HG03354 (cell line): ENCODE measurements around the gene CASP8AP2.
A peak's percentile ranks its signal among the peaks of the same experiment; 100 is the strongest.
"Not testable (repeated sequence)": the region's sequence is repeated elsewhere in the genome, so short reads cannot be mapped to it uniquely, and the experiment has no call there.

Experiments used
- ATAC-seq: cut with Tn5 transposase; IDR thresholded peaks from one replicate; pipeline ENCODE4 v1.9.1; 2021; ENCODE audit warnings: mild to moderate bottlenecking; ENCODE audit not compliant: unreplicated experiment, poor library complexity, severe bottlenecking

The CASP8AP2 gene

DNA sequence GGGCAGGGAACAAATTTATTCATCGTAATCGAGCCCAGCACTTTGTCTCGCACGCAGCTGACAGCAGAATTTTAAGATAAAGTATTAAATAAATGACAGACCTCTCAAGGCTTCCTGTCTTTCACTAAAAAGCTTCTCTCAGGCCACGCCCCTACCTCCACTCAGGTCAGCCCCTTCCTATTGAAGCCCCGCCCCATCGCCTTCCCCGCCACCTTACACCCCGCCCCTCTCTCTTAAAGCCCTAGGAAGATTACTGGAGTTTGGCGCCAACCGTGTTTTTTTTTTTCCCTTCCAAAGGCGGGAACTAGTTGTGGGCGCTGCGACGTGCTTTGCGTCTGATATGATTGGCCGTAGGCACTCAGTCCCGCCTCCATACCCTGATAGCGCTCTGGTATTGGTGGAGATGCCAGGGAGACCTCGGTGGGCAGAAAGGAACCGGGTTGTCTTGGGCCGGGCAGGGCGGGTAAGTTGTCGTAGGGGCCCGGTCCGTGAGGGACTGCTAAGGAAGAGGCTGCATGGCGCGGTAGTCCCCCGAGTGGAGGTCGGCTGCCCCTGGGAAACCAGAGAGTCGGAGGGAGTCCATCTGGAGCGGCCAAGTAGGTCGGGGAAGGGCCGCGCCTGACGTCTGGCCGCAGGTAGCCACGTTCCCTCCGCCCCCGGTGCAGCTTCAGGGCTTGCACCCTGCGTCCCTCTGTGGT, at the start of gene CASP8AP2:
Gene CASP8AP2 (plus strand): TSS at position 409 of the 698 bp plus-strand sequence.
- peak; percentile 98 for ATAC-seq

DNA sequence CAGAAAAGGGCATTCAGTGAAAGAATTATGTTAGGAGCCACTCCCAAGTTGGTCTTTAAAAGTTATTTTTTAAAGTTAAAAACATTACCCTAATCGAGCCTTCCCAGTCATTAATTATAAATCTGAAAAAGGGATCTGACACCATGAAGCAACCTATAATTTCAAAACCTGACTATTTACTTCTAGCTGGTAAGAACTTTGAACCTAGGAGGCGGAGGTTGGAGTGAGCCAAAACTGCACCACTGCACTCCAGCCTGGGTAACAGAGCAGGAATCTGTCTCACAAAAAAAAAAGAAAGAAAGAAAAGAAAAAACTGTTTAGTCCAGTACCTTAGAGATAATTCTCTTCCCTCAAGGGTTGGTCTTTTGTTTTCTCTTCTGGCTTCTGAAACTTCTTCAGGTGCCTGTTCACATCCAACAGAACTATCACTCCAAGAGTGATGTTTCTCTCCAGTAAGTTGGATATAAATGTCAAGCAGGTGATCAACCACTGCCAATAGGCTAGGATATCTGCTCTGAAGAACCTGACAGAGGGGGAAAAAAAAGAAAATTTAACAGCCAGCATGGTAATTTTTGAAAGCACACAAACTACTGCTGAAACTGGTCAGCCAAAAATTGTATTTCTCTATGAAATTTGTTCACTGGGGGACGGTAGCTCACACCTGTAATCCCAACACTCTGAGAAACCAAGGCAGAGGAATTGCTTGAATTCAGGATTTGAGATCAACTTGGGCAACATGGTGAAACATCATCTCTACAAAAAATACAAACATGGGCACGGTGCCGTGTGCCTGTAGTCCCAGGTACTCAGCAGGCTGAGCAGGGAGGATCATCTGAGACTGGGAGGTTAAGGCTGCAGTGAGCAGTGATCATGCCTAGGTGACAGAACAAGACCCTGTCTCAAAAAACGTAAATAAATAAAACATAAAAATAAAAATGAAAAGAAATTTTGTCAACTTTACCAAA, 48.3 kb upstream of the CASP8AP2 start:
- ATAC-seq = no peak

DNA sequence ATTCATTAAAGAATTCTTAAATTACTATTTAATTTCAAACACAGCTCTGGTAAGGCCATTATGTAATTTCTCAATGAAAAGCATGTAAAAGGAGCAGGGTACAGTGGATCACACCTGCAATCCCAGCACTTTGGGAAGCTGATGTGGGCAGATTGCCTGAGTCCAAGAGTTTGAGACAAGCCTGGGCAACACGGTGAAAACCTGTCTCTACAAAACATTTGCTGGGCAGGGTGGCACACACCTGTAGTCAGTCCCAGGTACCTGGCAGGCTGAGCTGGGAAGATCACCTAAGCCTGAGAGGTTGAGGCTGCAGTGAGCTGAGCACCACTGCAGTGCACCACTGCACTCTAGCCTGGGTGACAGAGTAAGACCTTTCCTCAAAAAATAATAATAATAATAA, 47.5 kb upstream of the CASP8AP2 start:
- ATAC-seq = no peak

DNA sequence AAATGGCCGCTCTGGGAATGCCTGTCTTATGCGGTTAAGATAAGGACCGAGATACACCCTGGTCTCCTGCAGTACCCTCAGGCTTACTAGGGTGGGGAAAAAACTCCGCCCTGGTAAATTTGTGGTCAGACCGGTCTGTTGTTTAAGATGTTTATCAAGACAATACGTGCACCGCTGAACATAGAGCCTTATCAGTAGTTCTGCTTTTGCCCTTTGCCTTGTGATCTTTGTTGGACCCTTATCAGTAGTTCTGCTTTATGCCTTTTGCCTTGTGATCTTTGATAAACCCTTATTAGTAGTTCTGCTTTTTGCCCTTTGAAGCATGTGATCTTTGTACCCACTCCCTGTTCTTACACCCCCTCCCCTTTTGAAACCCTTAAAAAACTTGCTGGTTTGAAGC, 46.4 kb upstream of the CASP8AP2 start:
- not testable (repeated sequence) for ATAC-seq

DNA sequence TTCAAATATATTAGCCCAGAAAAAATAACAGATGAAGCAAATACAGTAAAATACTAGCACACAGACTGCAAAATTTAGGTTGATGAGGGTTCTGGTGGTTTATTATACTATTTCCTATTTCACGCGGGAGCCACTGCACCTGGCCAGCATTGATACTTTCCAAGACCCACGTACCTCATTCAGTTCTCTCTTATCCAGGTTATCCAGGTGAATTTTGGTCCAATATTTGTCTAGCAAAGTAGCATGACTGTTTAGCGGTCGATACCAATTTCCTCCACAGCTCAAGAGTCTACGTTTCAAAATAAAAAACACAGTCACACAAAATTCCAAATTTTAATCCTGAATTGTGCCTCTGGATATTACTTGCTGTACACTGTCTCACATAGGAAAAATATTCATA, 44.8 kb upstream of the CASP8AP2 start:
- no peak for ATAC-seq

DNA sequence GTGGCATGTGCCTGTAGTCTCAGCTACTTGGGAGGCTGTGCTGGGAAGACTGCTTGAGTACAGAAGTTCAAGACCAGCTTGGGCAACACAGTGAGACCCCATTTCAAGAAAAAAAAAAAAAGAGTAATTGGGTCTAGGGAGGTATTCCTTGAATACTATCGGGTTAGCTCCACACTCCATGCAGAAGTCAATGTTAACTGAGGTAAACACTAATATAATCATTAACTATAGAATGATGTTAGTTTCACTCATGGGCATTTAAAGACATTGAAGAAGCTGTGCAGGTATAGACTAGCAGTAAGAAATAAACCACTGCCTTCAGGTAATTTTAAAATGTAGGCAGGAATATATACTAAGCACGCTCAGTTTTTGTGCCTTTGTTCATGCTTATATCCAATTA, 42.7 kb upstream of the CASP8AP2 start:
- no peak for ATAC-seq

DNA sequence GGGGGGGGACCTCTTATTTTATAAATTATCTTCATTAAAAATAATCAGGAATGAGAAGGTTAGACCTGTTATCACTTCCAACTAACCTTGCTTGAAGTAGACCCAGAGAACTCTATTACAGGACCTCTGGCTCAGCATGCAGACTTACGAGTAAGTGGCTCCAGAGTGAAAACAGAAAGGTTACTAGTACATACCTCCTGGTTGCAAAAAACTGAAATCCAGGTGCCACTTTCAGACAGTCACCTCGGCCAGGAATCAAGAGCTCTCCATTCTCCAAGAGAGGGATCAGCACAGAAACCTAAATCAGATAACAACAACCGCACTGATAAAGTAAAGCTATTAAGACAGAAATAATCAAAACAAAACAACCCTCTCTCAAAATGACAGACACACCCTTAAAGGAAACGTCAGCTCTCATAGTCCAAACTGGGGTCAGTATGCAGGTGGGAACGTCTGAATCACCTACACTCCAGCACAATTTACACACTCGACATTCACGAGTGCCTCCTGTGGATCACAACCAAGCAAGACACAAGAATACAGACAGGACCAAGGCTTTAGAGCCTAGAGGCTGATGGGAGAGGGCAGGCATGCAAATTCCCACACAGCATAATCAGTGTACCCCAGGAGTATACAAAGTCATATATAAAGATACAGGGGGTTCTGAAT, 41.9 kb upstream of the CASP8AP2 start:
- no peak for ATAC-seq

DNA sequence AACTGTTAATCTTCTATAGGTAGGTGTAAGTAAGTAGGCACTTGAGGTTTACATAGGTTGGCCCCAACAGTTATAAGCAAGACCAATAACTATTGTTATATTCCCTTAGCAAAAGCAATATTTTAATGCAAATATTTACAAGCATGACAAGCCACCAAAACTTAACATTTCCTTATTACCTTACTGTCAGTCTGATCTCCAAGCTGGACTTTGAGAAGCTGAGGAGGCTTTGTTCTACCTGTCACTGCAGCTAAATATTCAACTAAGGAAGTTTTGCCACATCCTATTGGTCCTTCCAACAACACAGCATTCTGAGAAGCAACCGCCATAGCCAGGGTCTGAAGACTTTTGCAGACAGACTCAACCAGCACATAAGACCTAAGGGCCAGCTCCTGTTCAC, 39.7 kb upstream of the CASP8AP2 start:
- ATAC-seq = no peak

DNA sequence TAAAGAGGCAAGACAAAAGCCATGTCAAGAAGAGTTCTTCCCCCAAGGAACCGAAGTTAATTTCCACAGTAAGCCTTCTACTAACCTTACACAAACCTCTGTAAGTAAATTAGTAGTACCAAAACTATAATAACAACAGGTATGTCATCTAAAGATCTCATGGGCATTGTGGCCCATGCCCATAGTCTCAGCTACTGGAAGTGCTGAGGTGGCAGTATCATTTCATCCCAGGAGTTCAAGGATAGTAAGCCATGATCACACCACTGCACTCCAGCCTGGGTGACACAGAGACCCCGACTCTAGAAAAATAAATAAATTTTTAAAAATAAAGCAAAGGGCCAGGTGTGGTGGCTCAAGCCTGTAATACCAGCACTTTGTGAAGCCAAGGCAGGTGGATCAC, 39.3 kb upstream of the CASP8AP2 start:
- no peak for ATAC-seq

DNA sequence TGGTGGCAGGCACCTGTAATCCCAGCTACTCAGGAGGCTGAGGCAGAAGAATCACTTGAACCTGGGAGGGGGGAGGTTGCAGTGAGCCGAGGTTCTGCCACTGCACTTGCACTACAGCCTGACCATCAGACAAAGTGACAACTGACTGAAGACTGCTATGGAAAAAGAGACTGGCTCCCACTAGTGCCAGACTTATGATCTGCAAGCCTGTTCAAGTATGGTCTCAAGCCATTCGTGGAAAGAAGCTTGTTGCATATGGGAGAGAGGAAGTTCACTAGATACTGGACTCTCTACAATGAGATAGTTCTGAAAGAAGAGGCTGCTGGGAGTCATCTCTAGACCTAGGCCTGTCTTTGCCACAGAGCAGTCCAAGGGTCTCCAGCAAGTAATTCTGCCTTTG, 36.8 kb upstream of the CASP8AP2 start:
- ATAC-seq = peak; percentile 82

DNA sequence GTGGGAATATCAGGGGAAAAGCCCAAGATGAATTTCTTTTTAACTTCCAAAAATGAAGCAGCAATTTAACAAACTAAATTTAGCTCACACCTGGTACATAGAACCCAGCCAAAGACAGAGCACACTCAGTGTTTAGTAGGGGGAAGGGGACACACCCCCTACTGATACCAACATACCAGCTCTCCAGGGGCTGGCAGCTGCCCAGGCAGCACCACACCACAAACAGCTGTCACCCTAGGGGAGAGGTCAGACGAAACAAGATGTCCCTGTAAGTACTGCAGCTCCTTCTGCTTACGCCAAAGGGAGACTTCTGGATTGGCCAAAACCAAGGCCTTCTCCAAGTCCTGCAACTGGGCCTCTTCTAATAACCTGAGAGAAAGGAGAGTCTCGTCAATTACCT, 36.1 kb upstream of the CASP8AP2 start:
- ATAC-seq = no peak

DNA sequence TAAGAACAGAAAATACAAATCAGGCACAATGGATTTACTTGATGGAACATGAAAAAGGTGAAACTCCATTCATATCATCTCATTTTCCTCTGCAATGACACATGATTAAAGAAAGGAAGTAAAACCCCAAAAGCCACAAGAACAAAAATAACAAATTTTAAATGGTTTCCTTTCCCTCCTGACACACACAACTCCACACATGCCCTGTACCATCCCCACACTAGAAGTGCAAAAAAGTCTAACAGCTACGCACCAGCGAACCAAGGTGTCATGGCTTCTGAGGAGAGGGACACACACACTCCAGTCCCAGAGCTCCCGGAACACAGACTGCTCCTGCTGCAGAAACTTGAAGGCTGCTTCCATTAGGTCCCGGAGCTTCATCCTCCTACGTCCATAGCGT, 35.4 kb upstream of the CASP8AP2 start:
- no peak for ATAC-seq

DNA sequence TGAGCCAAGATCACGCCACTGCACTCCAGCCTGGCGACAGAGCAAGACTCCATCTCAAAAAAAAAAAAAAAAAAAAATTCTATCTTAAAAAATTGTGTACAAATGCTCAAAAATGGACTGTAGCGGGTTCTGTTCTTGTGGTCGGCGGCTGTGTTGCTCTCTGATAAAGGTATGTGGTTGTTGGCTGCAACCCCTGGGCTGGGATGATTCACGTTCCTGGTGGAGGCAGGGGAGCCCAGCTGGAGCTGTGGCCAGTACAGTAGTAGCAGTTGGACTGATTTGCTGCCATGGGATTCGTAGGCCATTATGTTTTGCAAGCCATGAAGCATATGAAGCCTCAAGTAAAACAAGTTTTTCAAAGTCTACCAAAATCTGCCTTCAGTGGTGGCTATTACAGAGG, 32.4 kb upstream of the CASP8AP2 start:
- no peak for ATAC-seq

DNA sequence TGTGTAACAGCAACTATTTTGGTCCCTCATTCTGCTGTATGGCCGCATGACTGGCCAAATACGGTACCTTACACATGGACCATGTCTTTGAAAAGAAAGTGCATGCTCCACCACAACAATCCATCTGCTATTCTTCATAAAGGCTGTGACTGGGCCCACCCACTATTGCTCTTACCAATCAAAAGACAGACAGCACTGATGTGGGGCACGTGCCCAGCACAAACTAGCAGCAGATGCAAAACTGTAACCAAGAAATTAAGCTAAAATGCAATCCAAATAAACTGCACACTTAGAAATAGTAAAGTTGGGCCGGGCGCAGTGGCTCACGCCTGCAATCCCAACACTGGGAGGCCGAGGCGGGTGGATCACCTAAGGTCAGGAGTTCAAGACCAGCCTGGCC, 30.6 kb upstream of the CASP8AP2 start:
- ATAC-seq = no peak

DNA sequence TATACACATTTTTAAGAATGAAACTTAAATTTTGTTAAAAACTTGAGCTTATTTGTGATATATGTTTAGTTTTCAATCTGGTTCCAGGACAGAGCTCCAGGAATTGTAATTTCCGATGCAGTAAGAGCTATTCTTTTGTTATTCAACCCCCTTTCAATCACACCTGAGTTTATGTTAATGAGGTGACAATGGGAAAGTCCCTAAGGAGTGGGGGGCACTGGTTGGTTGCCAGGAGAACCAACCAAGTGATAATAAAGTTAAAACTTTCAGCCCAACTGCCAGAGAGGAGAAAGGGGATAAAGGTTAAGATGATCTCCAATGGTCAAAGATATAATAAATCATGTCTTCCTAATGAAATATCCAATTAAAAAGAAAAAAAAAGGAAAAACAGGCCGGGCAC, 29.9 kb upstream of the CASP8AP2 start:
- ATAC-seq = no peak

DNA sequence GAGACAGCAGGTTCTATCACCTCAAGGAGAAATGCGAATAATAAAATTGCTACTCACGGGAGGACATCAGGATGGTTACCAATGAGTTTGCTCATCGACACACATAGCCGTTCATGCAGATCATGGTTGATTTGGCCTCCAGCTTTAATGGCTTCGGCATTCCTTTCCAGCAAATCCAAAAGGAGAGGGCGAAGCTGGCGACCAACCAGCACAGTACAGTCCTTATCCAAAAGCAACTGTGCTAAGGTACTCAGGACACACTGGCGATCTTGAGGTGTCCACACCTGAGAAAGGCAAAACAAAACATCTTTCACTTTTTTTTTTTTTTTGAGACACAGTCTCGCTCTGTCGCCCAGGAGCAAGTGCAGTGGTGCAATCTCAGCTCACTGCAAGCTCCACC, 26.4 kb upstream of the CASP8AP2 start:
- ATAC-seq = no peak

DNA sequence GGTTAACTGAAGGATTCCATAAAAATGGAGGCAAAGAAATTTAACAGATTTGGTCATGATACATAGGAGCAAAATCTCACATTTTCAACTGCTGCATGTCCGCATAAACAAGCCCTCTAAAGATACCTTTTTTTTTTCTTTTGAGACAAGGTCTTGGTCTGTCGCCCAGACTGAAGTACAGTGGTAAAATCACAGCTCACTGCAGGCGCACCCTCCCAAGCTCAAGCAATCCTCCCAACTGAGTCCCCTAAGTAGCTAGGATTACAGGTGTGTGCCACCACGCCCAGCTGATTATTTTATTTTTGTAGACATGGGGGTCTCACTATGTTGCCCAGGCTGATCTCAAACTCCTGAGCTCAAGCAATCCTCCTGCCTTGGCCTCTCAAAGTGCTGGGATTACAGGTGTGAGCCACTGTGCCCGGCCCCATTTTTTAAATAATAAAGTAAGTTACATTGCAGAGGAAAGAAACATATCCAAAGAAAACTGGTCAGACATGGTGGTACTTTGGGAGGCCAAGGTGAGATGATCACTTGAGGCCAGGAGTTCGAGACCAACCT, 23.8 kb upstream of the CASP8AP2 start:
- no peak for ATAC-seq

DNA sequence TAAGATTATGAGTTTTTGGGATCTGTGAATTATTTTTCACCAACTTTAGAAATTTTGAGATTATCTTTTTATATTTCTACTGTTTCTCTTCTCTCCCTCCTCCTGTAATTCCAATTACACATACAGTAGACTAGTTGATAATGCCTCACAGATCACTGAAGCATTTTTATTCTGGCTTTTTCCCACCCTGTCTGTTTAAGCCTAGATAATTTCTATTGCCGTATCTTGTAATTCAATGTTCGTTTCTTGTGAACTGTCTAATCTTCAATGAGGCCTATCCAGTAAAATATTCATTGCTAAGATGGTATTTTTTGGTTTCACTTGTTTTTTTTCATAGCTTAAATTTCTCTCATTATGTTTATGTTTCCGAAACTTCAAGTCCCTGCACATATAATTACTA, 22.1 kb upstream of the CASP8AP2 start:
- no peak for ATAC-seq

DNA sequence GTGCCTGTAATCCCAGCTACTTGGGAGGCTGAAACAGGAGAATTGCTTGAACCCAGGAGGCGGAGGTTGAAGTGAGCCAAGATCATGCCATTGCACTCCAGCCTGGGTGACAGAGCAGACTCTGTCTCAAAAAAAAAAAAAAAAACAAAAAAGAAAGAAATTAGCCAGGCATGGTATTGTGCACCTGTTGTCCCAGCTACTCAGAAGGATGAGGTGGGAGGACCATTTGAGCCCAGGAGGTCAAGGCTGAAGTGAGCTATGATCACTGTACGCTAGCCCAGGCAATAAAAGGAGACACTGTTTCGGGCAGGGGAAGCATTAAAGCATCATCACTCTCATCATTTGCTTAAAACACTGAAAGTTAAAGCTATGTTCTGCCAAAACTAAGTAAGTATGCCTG, 16.3 kb upstream of the CASP8AP2 start:
- ATAC-seq = not testable (repeated sequence)

DNA sequence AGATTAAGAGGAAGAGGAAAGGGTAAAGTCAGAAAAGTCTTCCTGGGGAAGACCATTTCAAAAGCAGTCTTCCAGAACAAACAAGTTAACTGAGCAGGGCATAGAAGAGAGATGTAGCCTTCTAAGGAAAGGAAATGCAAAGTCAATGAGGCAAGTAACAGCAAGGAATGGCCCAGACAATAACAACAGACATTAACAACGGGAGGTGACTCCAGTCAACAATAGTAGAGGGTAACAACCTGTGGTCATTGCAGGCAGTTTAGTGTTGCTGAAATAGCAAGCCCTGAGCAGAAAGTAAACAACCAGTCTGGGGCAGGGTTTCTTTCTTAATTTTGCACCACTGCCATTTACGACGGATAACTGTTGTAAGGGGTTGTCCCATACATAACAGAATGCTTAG, 12.2 kb upstream of the CASP8AP2 start:
- no peak for ATAC-seq
